ENCODE results near the gene YBX2. TPM values are rescaled to one million over a fixed set of nuclear protein-coding genes. Genes with fewer than 3 reads are reported as not detected.

YBX2 gene
- total and polyA plus RNA-seq, 2 experiments from 2014 or later, result 20.9 to 56.2 TPM

DNA sequence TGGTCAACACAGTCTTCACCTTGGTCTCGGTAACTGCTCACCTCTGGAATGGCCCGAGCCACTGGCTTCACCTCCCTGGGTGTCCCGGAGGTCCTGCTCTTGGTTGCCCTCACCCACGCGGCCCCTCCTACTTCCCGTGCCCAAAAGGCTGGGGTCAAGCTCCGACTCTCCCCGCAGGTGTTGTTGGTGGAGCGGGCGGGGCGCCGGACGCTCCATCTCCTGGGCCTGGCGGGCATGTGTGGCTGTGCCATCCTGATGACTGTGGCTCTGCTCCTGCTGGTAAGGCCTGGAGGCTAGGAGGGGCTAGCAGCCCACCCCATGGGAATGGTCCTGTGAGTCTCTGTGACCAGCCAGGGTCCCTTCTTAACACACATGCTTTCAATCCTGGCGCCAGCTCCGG, 9.5 kb downstream of the YBX2 start:
- Histone ChIP-seq H3K9me3 (ENCODE audit: low read depth) (no peaks in the 10 kb centered on the region), H3K36me3 (peaks cover 27% of the 10 kb centered on the region), H3K27me3 (no peaks in the 10 kb centered on the region), H3K27ac (no peak overlapping the region), H3K4me3 (no peak overlapping the region), H3K4me1 (ENCODE audit: low read depth) (no peaks in the 10 kb centered on the region)
- TF ChIP-seq, protein P1, sequence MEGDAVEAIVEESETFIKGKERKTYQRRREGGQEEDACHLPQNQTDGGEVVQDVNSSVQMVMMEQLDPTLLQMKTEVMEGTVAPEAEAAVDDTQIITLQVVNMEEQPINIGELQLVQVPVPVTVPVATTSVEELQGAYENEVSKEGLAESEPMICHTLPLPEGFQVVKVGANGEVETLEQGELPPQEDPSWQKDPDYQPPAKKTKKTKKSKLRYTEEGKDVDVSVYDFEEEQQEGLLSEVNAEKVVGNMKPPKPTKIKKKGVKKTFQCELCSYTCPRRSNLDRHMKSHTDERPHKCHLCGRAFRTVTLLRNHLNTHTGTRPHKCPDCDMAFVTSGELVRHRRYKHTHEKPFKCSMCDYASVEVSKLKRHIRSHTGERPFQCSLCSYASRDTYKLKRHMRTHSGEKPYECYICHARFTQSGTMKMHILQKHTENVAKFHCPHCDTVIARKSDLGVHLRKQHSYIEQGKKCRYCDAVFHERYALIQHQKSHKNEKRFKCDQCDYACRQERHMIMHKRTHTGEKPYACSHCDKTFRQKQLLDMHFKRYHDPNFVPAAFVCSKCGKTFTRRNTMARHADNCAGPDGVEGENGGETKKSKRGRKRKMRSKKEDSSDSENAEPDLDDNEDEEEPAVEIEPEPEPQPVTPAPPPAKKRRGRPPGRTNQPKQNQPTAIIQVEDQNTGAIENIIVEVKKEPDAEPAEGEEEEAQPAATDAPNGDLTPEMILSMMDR (IDR thresholded peaks at IDR 0.05; ENCODE audit: low read depth, low read length), result no peak
- DNase-seq (ENCODE audit: low read depth in 1 of 2, low spot score in 1 of 2), result no peak

DNA sequence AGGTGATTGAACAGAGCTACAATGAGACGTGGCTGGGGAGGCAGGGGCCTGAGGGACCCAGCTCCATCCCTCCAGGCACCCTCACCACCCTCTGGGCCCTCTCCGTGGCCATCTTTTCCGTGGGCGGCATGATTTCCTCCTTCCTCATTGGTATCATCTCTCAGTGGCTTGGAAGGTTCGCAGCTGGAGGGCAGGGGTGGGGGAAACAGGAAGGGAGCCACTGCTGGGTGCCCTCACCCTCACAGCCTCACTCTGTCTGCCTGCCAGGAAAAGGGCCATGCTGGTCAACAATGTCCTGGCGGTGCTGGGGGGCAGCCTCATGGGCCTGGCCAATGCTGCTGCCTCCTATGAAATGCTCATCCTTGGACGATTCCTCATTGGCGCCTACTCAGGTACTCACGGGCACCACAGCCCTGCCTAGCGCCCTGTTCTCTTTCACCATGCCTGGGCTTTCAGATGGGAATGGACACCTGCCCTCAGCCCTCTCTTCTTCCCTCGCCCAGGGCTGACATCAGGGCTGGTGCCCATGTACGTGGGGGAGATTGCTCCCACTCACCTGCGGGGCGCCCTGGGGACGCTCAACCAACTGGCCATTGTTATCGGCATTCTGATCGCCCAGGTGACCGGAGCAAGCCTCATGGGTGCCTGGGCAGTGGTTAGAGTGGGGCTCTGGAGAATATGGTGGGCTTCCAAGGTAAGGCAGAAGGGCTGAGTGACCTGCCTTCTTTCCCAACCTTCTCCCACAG, 10.8 kb downstream of the YBX2 start:
- Histone ChIP-seq H3K27me3 (no peaks in the 10 kb centered on the region), H3K4me1 (ENCODE audit: low read depth) (no peaks in the 10 kb centered on the region)
- no peak for DNase-seq (ENCODE audit: low read depth in 1 of 2, low spot score in 1 of 2)

DNA sequence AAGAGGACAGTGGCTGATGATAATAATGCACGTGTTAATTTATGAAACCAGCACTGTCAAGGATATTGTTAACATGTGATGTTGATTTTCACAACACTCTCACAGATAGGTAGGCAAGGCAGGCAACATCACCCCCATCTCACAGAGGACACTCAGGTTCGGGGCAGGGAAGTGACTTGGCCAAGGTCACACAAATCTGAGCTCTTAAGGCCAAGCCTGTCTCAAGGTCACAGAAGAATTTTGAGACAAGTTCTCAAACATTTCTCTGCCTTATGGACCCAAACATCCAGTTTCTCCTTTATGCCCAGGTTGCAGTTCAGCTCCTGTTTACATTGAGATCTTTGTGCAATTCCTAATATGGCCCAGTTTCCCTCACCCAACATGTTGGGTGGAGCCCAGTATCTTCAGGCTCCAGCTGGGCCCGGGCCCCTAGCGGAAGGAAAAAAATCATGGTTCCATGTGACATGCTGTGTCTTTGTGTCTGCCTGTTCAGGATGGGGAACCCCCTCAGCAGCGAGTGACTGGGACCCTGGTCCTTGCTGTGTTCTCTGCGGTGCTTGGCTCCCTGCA, 11.6 kb downstream of the YBX2 start:
- DNase-seq (ENCODE audit: low read depth in 1 of 2, low spot score in 1 of 2), result no peak
- Histone ChIP-seq H3K27me3 (no peaks in the 10 kb centered on the region), H3K27ac (peak overlapping the region; percentile 99), H3K9me3 (ENCODE audit: low read depth) (no peaks in the 10 kb centered on the region), H3K36me3 (peaks cover 26% of the 10 kb centered on the region), H3K4me1 (ENCODE audit: low read depth) (no peaks in the 10 kb centered on the region), H3K4me3 (peak overlapping the region; percentile 76)
- TF ChIP-seq, protein P1 (IDR thresholded peaks at IDR 0.05; ENCODE audit: low read depth, low read length), result no peak

More for the DNA sequence above, 10.8 kb downstream of the YBX2 start:
- H3K9me3 ChIP-seq (ENCODE audit: low read depth), result no peaks in the 10 kb centered on the region
- no peak overlapping the region for H3K27ac ChIP-seq
- H3K4me3 ChIP-seq, result no peak overlapping the region
- H3K36me3 ChIP-seq, result peaks cover 27% of the 10 kb centered on the region
- TF ChIP-seq, protein P1 (IDR thresholded peaks at IDR 0.05; ENCODE audit: low read depth, low read length), result no peak

DNA sequence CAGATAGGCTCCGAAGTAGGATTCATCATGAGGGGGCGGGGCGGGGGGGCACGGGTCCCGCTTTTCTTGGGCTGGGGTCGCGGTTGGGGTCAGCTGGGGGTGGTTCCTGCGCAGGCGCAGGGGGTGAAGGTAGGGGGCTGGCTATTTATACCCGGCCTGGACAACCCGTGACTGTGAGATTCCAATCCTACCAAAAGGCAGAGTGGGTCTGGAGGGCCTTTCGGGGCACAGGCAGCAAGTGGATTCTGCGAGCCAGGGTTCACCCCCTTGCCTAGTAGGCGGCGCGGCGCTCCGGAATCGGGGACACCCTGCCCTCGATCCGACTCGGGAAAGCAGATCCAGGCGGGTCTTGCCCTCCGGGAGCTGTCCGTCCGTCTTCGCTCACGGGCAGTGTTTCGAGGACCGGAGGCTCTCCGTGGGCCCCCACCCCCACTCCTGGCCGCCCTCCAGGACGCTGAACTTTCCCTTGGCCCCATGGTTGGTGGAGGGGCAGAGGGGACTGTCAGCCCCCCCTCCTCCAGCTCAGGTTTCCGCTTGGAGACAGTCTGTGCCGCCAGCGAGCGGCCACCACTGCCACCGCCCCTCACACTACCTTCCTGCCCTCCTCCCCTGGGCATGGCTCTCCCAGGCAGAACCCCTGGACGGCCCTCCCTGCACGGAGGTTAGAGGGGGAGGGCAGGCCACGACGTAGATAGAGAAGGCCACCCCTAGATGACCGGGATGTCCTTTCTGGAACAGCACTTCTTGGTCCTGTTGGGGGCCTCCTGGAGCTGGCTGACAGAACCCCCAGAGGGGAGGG, 12.3 kb downstream of the YBX2 start:
- DNase-seq (ENCODE audit: low read depth in 1 of 2, low spot score in 1 of 2), result peak in 1 of 2 donors; percentile 83
- H3K27me3 ChIP-seq, result no peaks in the 10 kb centered on the region
- peaks cover 24% of the 10 kb centered on the region for H3K36me3 ChIP-seq
- H3K4me3 ChIP-seq, result peak overlapping the region; percentile 76
- H3K9me3 ChIP-seq (ENCODE audit: low read depth), result no peaks in the 10 kb centered on the region
- no peaks in the 10 kb centered on the region for H3K4me1 ChIP-seq (ENCODE audit: low read depth)
- H3K27ac ChIP-seq, result peak overlapping the region; percentile 99
- TF ChIP-seq, protein P1 (IDR thresholded peaks at IDR 0.05; ENCODE audit: low read depth, low read length), result no peak

DNA sequence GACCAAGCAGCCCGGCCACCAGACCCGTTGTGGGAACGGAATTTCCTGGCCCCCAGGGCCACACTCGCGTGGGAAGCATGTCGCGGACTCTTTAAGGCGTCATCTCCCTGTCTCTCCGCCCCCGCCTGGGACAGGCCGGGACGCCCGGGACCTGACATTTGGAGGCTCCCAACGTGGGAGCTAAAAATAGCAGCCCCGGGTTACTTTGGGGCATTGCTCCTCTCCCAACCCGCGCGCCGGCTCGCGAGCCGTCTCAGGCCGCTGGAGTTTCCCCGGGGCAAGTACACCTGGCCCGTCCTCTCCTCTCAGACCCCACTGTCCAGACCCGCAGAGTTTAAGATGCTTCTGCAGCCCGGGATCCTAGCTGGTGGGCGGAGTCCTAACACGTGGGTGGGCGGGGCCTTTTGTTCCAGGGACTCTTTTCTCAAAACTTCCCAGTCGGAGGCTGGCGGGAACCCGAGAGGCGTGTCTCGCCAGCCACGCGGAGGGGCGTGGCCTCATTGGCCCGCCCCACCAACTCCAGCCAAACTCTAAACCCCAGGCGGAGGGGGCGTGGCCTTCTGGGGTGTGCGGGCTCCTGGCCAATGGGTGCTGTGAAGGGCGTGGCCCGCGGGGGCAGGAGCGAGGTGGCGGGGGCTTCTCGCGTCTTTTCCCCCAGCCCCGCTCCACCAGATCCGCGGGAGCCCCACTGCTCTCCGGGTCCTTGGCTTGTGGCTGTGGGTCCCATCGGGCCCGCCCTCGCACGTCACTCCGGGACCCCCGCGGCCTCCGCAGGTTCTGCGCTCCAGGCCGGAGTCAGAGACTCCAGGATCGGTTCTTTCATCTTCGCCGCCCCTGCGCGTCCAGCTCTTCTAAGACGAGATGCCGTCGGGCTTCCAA, 13.1 kb downstream of the YBX2 start, which contains the start of gene SLC2A4:
TSS of gene SLC2A4 (plus strand) at position 645 of the 879 bp plus-strand sequence. CDS start at position 862, 217 bp downstream.
- no peaks in the 10 kb centered on the region for H3K27me3 ChIP-seq
- peak; percentile 96 to 99 for DNase-seq (ENCODE audit: low read depth in 1 of 2, low spot score in 1 of 2)
- H3K9me3 ChIP-seq (ENCODE audit: low read depth), result no peaks in the 10 kb centered on the region
- H3K4me1 ChIP-seq (ENCODE audit: low read depth), result no peaks in the 10 kb centered on the region
- TF ChIP-seq, protein P1 (IDR thresholded peaks at IDR 0.05; ENCODE audit: low read depth, low read length), result no peak
- H3K36me3 ChIP-seq, result peaks cover 19% of the 10 kb centered on the region
- peak within 1 kb of the TSS; percentile 76 for H3K4me3 ChIP-seq
- peak within 1 kb of the TSS; percentile 99 for H3K27ac ChIP-seq

All from cardiac muscle cell (in vitro differentiated cells and primary cell).